ENCODE measurements around the gene PMF1.

The PMF1 gene

GRCh38 chr1:156276532-156276931 lies 63.7 kb downstream of the PMF1 start:
- no peak for DNase-seq

GRCh38 chr1:156276966-156277381 lies 64.2 kb downstream of the PMF1 start:
- DNase-seq, result no peak

GRCh38 chr1:156279837-156280236 lies 67.0 kb downstream of the PMF1 start:
- no peak for DNase-seq

GRCh38 chr1:156281281-156281680 lies 68.5 kb downstream of the PMF1 start:
- DNase-seq, result peak; percentile 12

GRCh38 chr1:156281693-156282478 lies 69.1 kb downstream of the PMF1 start:
- DNase-seq, result no peak

GRCh38 chr1:156282479-156283222 lies 69.8 kb downstream of the PMF1 start, which contains the start of gene SMG5:
TSS of gene SMG5 (minus strand) at chr1:156282825. CDS start at chr1:156282680, 145 bp downstream.
- DNase-seq, result peak; percentile 97

GRCh38 chr1:156283521-156283920 lies 70.7 kb downstream of the PMF1 start:
- DNase-seq, result no peak

- no peak for DNase-seq
Observed at GRCh38 chr1:156284112-156284511, 71.3 kb downstream of the PMF1 start, which contains the start of gene TMEM79. TSS of gene TMEM79 (plus strand) at chr1:156284325. CDS start at chr1:156285227, 902 bp downstream.

GRCh38 chr1:156284757-156285156 lies 72.0 kb downstream of the PMF1 start:
- DNase-seq, result no peak

- DNase-seq, result no peak
Observed at GRCh38 chr1:156285437-156285836, 72.6 kb downstream of the PMF1 start.

GRCh38 chr1:156286061-156286460 lies 73.3 kb downstream of the PMF1 start:
- no peak for DNase-seq
